T-helper 2 cell (primary cell): ENCODE measurements around the gene RADIL.
A peak's percentile ranks its signal among the peaks of the same experiment; 100 is the strongest.
"Not testable (repeated sequence)": the region's sequence is repeated elsewhere in the genome, so short reads cannot be mapped to it uniquely, and the experiment has no call there.

Source experiments
- DNase-seq, 5 experiments: peaks; one replicate each; pipeline versions ENCODE4 v3.0.0 to v3.0.0-alpha.2; 2012 to 2022

RADIL gene

GRCh38 chr7:4806983-4807597 is 76.4 kb downstream of the RADIL start:
- no peak for DNase-seq

- no peak for DNase-seq
These were observed 77.6 kb downstream of the RADIL start for GRCh38 chr7:4805984-4806300.

GRCh38 chr7:4805110-4805983 is 78.2 kb downstream of the RADIL start:
- DNase-seq = no peak

DNA sequence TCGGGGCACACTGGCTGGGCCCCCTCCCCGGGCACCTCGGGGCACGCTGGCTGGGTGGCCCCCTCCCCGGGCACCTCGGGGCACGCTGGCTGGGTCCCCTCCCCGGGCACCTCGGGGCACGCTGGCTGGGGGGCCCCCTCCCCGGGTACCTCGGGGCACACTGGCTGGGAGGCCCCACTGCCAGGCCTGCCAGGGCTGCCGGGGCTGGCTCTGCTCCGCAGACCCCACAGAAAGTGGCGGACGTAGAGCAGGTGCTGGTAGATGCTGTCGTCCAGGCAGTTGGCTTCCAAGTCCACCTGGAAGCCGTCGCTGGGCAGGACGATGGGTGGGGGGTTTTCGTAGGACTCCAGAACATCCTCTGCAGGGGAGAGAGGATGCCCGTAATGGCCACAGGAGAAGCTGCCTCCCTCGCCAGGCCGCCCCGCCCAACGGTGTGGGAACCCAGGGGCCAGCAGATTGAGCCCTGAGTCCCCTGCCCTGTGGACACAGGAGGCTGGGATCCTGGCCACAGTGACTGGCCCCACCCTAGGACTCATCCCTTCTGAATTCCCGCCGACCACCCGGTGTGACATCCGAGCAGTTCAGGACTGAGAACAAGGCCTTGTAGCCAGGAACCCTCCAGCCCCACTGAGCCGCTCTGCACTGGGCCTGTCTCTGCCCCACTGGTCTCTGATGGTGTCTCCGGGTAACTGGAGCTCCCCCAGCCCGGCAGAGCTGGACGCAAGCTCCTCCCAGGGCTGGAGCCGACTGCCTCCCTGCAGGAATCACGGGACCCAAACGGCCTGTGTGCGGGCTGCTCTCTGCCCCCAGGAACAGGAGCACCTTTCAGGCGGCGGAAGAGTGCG is 79.9 kb downstream of the RADIL start:
- DNase-seq = no peak

DNA sequence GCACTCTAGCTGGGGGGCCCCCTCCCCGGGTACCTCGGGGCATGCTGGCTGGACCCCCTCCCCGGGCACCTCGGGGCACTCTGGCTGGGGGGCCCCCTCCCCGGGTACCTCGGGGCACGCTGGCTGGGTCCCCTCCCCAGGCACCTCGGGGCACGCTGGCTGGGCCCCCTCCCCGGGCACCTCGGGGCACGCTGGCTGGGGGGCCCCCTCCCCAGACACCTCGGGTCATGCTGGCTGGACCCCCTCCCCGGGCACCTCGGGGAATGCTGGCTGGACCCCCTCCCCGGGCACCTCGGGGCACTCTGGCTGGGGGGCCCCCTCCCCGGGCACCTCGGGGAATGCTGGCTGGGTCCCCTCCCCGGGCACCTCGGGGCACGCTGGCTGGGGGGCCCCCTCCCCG is 80.9 kb downstream of the RADIL start:
- not testable (repeated sequence) for DNase-seq

DNA sequence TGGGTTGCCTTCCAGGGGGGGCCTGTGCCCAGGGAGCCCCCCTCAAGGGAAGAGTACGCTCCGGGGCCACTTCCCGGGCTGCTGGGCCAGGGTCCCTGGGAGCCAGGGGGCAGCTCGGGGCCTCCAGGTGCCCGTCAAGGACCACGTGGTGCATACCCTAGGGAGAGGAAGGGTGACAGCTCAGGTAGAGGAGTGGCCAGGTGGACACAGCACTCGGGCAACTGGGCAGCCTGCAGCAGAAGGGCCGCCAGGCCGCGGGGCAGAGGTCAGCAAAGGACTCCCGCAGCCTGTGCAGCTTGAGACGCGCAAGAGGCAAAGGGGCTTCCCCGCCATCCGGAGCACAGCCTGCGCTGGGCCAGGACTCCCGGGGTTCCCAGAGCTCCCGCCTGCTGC is 81.7 kb downstream of the RADIL start:
- no peak for DNase-seq

- no peak for DNase-seq
These were observed 82.3 kb downstream of the RADIL start for GRCh38 chr7:4800926-4801838.

GRCh38 chr7:4800487-4800886 is 83.0 kb downstream of the RADIL start:
- no peak for DNase-seq

DNA sequence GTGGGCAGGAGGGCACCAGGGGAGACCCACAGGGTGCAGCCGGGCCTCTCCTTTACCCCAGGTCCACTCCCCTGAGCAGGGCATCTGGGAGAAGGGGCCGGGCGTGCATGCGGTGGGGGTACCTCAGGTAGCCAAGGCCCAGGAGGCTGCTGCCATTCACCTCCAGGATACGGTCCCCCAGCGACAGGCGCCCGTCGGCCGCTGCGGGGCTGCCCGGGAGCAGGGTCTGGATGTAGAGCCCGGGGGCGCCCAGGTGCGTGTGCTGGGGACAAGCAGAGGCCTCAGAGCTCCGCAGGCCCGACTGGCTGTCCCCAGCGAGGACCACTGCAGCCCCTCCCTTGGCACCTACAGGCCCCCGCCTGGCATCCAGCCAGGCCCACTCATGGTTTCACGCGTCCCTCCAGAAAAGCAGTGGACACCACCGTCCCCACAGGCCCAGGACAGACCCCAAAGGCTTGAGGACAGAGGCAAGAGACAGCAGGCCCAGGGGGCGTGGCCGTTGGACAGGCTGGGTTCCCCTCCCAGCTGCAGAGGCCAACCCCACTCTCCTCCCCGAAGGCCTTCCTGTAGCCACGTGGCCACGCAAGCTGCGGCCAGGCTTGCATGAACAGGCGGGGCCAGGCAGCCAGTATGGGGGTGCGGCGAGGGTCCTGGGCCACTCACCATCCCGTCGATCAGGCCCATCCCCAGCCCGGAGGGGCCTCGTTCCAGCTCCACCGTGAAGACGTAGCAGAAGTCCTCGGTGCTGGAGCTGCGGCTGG is 83.8 kb downstream of the RADIL start:
- DNase-seq = no peak

GRCh38 chr7:4798706-4799235 is 84.7 kb downstream of the RADIL start:
- no peak for DNase-seq

- DNase-seq = peak; percentile 30 to 52 (median 46)
These were observed 85.4 kb downstream of the RADIL start for GRCh38 chr7:4797858-4798705.

- DNase-seq = no peak
These were observed 87.1 kb downstream of the RADIL start for GRCh38 chr7:4796453-4796852.

DNA sequence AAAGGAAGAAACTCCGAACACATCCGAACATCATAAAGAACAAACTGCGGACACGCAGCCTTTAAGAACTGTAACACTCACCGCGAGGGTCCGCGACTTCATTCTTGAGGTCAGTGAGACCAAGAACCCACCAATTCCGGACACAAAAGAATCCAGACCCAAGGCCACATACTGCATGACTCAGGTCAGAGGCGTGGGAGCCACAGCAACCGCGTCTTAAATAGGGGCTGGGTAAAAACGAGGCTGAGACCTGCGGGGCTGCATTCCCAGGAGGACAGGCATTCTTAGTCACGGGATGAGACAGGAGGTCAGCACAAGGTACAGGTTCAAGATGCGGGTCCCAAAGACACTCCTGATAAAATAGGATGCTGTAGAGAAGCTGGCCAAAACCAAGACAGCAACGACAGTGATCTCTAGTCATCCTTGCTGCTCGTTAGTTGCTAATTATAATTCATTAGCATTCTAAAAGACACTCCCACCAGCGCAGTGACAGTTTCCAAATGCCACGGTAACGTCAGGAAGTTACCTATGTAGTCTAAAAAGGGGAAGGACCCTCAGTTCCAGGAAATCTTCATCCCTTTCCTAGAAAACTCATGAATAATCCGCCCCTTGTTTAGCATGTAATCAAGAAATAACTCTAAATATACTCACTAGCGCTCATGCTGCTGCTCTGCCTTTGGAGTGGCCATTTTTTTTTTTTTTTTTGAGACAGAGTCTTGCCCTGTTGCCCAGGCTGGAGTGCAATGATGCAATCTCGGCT is 88.7 kb downstream of the RADIL start:
- DNase-seq = no peak

DNA sequence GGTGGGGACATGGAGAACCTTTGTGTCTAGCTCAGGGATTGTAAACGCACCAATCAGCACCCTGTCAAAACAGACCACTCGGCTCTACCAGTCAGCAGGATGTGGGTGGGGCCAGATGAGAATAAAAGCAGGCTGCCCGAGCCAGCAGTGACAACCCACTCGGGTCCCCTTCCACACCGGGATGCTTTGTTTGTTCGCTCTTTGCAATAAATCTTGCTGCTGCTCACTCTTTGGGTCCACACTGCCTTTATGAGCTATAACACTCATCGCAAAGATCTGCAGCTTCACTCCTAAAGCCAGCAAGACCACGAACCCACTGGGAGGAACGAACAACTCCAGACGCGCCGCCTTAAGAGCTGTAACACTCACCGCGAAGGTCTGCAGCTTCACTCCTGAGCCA is 89.3 kb downstream of the RADIL start:
- not testable (repeated sequence) for DNase-seq

DNA sequence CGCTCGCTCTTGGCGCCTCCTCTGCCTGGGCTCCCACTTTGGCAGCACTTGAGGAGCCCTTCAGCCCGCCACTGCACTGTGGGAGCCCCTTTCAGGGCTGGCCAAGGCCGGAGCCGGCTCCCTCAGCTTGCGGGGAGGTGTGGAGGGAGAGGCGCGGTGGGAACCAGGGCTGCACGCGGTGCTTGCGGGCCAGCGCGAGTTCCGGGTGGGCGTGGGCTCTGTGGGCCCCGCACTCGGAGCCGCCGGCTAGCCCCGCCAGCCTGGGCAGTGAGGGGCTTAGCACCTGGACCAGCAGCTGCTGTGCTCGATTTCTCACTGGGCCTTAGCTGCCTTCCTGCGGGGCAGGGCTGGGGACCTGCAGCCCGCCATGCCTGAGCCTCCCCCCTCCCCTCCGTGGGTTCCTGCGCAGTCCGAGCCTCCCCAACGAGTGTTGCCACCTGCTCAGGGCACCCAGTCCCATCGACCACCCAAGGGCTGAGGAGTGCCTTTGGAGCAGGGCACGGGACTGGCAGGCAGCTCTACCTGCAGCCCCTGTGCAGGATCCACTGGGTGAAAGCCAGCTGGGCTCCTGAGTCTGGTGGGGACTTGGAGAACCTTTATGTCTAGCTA is 90.0 kb downstream of the RADIL start:
- not testable (repeated sequence) for DNase-seq

GRCh38 chr7:4792537-4793126 is 90.9 kb downstream of the RADIL start:
- DNase-seq = peak in 1 of 5 experiments; percentile 22

- DNase-seq = peak; percentile 62 to 73 (median 67)
These were observed 91.6 kb downstream of the RADIL start for GRCh38 chr7:4791738-4792536.
